HG03135 (cell line): ENCODE measurements around the gene WDR70.
"Not testable (repeated sequence)": the region's sequence is repeated elsewhere in the genome, so short reads cannot be mapped to it uniquely, and the experiment has no call there.

ENCODE experiments used
- ATAC-seq: cut with Tn5 transposase; IDR thresholded peaks from one replicate; pipeline ENCODE4 v1.9.1; 2021; ENCODE audit warnings: mild to moderate bottlenecking, moderate library complexity; ENCODE audit not compliant: unreplicated experiment

WDR70 gene

GRCh38 chr5:37453252-37453651 is 74.1 kb downstream of the WDR70 start:
- ATAC-seq = not testable (repeated sequence)

- not testable (repeated sequence) for ATAC-seq
Measured at GRCh38 chr5:37454402-37455055, 75.4 kb downstream of the WDR70 start.

GRCh38 chr5:37463191-37464051 is 84.3 kb downstream of the WDR70 start:
- ATAC-seq = not testable (repeated sequence)

- not testable (repeated sequence) for ATAC-seq
Measured at GRCh38 chr5:37464581-37464980, 85.5 kb downstream of the WDR70 start.

- ATAC-seq = not testable (repeated sequence)
Measured at GRCh38 chr5:37469383-37469782, 90.3 kb downstream of the WDR70 start.

GRCh38 chr5:37471666-37472197 is 92.6 kb downstream of the WDR70 start:
- no peak for ATAC-seq

GRCh38 chr5:37477426-37477825 is 98.3 kb downstream of the WDR70 start:
- ATAC-seq = no peak

- ATAC-seq = no peak
Measured at GRCh38 chr5:37478121-37478894, 99.2 kb downstream of the WDR70 start.

- not testable (repeated sequence) for ATAC-seq
Measured at GRCh38 chr5:37481395-37481794, 102.3 kb downstream of the WDR70 start.

GRCh38 chr5:37490120-37490810 is 111.1 kb downstream of the WDR70 start:
- no peak for ATAC-seq

- ATAC-seq = no peak
Measured at GRCh38 chr5:37490931-37491330, 111.8 kb downstream of the WDR70 start.

- no peak for ATAC-seq
Measured at GRCh38 chr5:37492778-37493555, 113.8 kb downstream of the WDR70 start.

GRCh38 chr5:37494756-37495155 is 115.6 kb downstream of the WDR70 start:
- no peak for ATAC-seq

- no peak for ATAC-seq
Measured at GRCh38 chr5:37495210-37495609, 116.1 kb downstream of the WDR70 start.

- ATAC-seq = no peak
Measured at GRCh38 chr5:37495668-37496347, 116.7 kb downstream of the WDR70 start.

- no peak for ATAC-seq
Measured at GRCh38 chr5:37496902-37497445, 117.9 kb downstream of the WDR70 start.

- no peak for ATAC-seq
Measured at GRCh38 chr5:37501152-37501551, 122.0 kb downstream of the WDR70 start.

- no peak for ATAC-seq
Measured at GRCh38 chr5:37506241-37506640, 127.1 kb downstream of the WDR70 start.

GRCh38 chr5:37506722-37507121 is 127.6 kb downstream of the WDR70 start:
- ATAC-seq = no peak
